Transverse colon (tissue), 4 donors: ENCODE results near the gene FNDC5.

Experiments
- CTCF ChIP-seq, 5 experiments: fragments of 200-600 bp in 3 of 5; fragments of 450-650 bp in 2 of 5; sonication (generic) in 3 of 5; IDR thresholded peaks; 1 replicate in 2 of 5; 2 replicates in 3 of 5; pipeline ENCODE4 v1.5.1; 2016 to 2017; ENCODE audit warnings: antibody characterized with exemption in 5 of 5, inconsistent platforms in 3 of 5, mild to moderate bottlenecking in 2 of 5, moderate library complexity in 1 of 5
- POLR2A ChIP-seq: fragments of 450-650 bp; IDR thresholded peaks from one replicate; pipeline ENCODE4 v1.6.1; 2016; ENCODE audit warnings: antibody characterized with exemption, mild to moderate bottlenecking, moderate library complexity
- POLR2AphosphoS5 ChIP-seq, 3 donors: sonication (generic); formaldehyde crosslinking; IDR thresholded peaks; one replicate each; pipeline ENCODE4 v1.6.1; 2016; ENCODE audit warnings: antibody characterized with exemption in 3 of 3

GRCh38 chr1:32896451-32896850, 25.7 kb upstream of the FNDC5 start:
- TF ChIP-seq CTCF (IDR thresholded peaks at IDR 0.05) (no peak), POLR2A (no peak), POLR2AphosphoS5 (IDR thresholded peaks at IDR 0.05) (no peak)
